LNCaP clone FGC (cell line): Measurements from ENCODE around the gene TFEB.

Source experiments
- DNase-seq: peaks from one replicate; pipeline ENCODE4 v3.0.0-alpha.2; 2011; ENCODE audit warnings: low read depth
- H3K4me3 ChIP-seq: 2 replicates; pipeline ENCODE4 v1.5.1; 2011; ENCODE audit warnings: mild to moderate bottlenecking, low read depth, low read length, control low read depth
- CTCF ChIP-seq: IDR thresholded peaks from 2 replicates; pipeline ENCODE4 v1.5.1; 2012; ENCODE audit warnings: mild to moderate bottlenecking; ENCODE audit not compliant: control insufficient read depth, insufficient read depth; ENCODE audit errors: extremely low read depth

The TFEB gene

GRCh38 chr6:41714556-41715273, 20.7 kb downstream of the TFEB start:
- TF ChIP-seq CTCF, result no peak
- DNase-seq, result no peak
- no peak overlapping the region for H3K4me3 ChIP-seq

- no peak for TF ChIP-seq CTCF
- no peak overlapping the region for H3K4me3 ChIP-seq
Measured at GRCh38 chr6:41713650-41714291, 21.6 kb downstream of the TFEB start.

GRCh38 chr6:41713159-41713649, 22.2 kb downstream of the TFEB start:
- no peak for TF ChIP-seq CTCF
- no peak overlapping the region for H3K4me3 ChIP-seq
- no peak for DNase-seq

More at GRCh38 chr6:41713650-41714291, 21.6 kb downstream of the TFEB start:
- DNase-seq, result no peak

- peak; percentile 28 for DNase-seq
- TF ChIP-seq CTCF, result no peak
- H3K4me3 ChIP-seq, result no peak overlapping the region
Measured at GRCh38 chr6:41712651-41713103, 22.7 kb downstream of the TFEB start.

- TF ChIP-seq CTCF, result no peak
- H3K4me3 ChIP-seq, result no peak overlapping the region
- no peak for DNase-seq
Measured at GRCh38 chr6:41711323-41712038, 23.9 kb downstream of the TFEB start.

- no peak for DNase-seq
- no peak for TF ChIP-seq CTCF
- H3K4me3 ChIP-seq, result no peak overlapping the region
Measured at GRCh38 chr6:41709375-41709774, 26.0 kb downstream of the TFEB start.
